Stimulated activated CD4-positive, alpha-beta T cell treated with anti-CD3 and anti-CD28 coated beads, Interleukin-12 subunit alpha, Interleukin-12 subunit beta, amount 100 ng/mL, for 24 hours (primary cell): ENCODE data around the gene HSDL2.

Experiments
- DNase-seq, 2 experiments: peaks; one replicate each; pipeline ENCODE4 v3.0.0-alpha.2; 2020; ENCODE audit warnings: low read depth in 2 of 2

Gene HSDL2

DNA sequence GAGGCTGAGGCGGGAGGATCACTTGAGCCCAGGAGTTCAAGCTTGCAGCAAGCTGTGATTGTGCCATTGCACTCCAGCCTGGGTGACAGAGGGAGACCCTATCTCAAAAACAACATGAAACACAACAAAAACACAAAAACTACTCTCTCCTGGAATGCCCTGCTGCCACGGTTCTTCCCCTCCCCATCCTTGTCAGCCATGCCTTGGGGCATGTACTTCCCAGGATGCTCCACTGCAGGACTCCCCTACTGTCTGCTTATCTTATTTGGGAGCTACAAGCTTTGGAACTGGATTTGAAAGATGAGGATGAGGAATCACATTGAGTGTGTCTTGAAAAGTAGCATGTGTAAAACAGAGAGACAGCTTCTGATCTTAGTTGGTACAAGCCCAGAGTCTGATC, 66.6 kb downstream of the HSDL2 start:
- no peak for DNase-seq

DNA sequence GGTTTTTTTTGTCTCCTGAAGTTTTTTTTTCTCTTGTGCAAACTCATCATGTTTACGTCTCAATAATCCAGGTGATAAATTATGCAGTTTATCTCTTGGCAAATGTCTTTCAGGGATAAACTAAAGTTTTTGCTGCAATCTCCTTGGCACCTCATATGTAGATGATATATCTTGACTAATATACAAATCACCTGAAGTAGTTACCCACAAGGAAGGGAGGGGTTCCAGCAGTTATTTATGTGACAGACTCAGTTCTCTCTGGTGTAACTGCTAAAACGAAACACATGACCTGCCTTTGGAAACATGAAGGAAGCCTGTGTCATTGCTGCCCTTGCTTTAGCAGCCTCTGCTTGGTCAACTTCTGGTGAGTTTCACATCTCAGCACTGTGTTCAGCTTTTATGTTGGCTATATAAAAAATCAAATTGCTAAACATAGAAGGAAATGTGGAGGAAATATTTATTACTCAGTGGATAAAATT, 67.4 kb downstream of the HSDL2 start:
- no peak for DNase-seq

DNA sequence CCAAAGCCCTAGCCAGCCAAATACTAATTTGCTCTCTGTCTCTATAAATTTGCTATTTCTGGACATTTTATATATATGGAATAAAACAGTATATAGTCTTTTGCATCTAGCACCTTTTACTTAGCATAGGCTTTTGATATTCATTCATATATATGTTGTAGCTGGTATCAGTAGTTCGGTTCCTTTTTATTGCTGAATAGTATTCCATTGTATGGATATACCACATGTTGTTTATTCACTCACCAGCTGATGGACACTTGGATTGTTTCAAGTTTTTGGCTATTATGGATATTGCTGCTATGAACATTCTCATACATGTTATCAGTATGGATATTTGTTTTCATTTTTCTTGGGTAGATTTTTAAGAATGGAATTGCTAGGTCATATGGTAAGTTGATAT, 82.9 kb downstream of the HSDL2 start:
- no peak for DNase-seq

DNA sequence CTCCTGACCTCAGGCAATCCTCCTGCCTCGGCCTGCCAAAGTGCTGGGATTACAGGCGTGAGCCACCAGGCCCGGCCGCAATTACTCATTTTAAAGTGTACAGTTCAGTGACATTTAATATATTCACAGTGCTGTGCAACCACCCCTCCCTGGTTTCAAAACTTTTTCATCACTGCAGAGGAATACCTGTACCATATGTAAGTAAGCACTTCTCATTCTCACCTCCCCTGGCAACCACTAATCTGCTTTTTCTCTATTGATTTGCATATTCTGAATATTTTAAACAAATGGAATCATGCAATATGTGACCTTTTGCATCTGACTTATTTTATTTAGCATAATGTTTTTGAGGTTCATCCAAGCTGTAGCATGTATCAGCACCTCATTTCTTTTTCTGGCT, 85.4 kb downstream of the HSDL2 start:
- no peak for DNase-seq

DNA sequence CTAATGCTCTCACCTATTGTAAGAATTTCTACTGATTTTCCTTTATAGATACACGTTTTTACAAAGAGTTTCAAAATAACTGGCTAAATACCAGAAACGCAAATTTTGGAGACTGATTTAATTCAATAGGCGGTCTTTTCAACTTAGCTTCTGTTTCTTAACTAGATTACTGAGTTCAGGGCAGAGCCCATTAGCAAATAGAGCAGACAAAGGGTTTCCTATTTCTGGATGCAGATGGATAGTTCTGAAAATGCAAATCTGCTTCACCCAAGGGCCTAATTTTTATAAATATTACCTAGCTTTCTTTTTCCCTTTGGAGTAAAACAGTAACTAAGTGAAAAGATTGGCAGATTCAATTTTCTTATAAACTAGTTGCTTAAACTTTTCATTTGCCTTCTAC, 93.1 kb downstream of the HSDL2 start:
- DNase-seq: no peak

DNA sequence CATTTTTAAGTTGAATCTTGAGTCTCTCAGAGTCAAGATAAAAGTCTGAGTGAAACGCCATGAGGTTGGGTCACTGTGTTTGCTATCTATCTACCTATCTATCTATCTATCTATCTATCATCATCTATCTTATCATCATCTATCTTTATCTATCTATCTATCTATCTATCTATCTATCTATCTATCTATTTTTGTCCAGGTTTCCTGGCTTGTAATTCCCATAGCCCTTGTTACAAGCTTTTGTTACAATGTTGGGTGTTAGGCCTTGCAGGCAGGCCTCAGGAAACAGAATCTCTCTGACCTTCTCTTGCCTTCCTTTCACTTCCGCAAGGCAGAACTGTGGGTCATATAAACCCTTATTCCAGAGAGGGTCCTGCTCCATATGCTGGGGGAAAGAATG, 94.1 kb downstream of the HSDL2 start:
- DNase-seq: no peak

DNA sequence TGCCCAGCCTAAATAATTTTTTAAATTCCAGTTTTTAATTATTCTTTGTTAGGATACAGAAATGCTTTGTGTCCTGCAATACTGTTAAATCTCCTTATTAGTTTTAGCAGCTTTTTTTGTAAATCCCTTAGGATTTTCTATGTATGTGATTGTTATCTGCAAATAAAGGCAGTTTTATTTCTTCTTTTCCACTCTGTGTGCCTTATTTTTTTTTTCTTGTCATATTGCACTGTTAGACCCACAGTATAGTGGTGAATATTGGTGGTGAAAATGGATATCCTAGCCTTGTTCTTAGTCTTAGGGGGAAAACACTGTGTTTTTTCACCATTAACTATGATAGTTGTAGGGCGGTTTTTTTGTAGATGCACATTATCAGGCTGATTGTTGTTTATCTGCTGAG, 95.4 kb downstream of the HSDL2 start:
- no peak for DNase-seq

DNA sequence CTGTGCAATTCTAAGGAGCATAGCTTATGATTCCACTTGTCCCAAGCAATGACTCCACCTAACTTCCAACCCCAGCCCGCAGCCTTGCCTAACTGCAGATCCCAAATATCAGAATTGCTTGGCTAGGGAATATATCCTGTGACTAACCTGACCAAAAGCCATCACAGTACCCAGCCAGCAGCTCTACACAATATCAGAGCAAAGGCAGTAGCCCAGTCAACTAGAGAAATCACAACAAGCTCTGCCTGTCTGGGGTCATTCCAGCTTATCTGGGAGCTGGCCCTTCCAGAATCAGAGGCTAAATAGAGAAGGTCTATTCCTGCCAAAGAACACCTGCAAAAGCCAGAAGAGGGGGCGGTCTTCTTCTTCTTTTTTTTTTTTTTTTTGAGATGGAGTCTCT, 97.4 kb downstream of the HSDL2 start:
- no peak for DNase-seq

DNA sequence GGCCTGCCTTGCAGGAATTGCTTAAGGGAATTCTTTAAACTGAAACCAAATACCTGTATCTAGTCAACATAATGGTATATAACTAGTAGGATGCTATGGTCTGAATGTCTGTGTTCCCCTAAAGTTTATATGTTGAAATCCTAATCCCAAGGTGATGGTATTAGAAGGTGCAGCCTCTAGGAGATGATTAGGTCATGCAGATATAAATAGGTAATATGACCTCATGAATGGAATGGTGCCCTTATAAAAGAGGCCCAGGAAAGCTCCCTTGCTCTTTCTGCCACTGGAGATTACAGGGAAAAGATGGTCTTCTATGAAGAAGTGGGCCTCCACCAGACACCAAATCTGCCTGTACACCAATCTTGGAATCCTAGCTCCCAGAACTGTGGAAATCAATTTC, 99.3 kb downstream of the HSDL2 start:
- DNase-seq: no peak

DNA sequence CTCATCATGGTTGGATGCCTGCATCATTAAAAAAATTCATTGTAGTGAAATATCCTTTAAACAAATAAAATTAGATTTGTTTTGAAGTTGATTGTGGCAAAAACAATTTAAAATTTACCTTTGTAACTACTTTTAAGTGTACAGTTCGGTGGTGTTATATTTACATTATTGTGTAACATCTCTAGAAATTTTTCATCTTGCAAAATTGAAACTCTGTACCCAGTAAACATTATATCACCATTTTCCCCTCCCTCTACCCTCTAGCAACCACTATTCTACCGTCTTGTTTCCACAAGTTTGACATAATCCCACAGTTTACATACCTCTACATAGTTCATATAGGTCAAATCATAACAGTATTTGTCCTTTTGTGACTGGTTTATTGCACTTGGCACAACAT, 104.7 kb downstream of the HSDL2 start:
- DNase-seq: no peak

DNA sequence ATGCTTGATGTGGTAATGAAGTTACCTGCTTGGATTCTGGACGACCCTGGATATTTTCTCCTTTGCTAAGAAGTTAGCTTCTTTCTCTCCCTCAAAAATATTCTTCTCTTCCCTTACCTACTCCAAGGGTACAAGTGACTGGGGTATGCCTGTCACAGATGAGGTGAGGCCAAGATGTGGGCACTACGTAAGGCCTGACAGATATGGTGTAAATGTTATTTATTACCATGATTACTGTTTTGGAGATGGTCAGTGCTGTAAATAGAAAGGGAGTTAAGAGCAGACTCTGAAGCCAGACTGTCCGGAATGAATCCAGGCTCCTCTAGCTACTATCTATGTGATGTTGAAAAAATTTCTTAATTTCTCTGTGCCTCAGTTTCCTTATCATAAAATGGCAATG, 105.7 kb downstream of the HSDL2 start:
- DNase-seq: no peak

DNA sequence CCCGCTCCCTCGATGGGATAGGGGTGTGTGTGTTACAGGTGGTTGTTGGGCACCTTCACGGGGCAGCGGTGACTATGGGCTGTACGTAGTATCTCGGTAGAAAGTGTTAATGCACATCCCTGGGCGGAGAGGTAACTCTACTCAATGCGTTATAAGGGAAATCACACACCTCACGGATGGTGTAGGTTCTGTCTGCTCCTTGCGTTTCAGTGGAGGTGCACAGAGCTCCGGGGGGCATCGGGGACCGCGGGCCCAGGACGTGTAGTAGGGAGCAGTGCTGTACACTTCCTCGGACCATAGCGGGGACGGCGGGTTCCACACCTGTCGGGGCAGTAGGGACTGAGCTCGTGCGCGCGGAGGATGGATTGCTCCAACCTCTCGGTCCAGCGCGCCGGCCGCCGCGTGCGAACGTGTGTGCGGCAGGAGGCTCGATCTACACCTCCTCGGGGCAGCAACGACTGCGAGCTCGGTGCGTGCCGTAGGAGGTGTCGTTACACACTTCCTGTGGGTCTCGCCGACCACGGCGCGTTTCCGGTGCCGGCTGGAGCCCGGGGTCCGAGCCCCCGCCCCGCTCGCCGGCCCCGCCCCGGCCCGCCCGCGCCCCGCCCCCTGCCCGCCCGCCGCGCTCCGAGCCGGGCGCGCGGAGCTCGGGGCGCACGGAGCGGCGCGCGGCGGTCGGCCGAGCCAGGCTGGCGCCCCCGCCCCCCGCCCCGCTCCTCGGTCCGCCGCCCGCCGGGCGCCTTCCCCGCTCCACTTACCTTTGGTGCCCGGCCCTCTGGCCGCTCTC, 106.5 kb downstream of the HSDL2 start, which contains the start of gene KIAA1958:
KIAA1958 (plus strand) TSS at position 607 of the 787 bp plus-strand sequence. CDS start 87,254 bp downstream, outside the sequence.
- DNase-seq: peak; percentile 78 to 81

DNA sequence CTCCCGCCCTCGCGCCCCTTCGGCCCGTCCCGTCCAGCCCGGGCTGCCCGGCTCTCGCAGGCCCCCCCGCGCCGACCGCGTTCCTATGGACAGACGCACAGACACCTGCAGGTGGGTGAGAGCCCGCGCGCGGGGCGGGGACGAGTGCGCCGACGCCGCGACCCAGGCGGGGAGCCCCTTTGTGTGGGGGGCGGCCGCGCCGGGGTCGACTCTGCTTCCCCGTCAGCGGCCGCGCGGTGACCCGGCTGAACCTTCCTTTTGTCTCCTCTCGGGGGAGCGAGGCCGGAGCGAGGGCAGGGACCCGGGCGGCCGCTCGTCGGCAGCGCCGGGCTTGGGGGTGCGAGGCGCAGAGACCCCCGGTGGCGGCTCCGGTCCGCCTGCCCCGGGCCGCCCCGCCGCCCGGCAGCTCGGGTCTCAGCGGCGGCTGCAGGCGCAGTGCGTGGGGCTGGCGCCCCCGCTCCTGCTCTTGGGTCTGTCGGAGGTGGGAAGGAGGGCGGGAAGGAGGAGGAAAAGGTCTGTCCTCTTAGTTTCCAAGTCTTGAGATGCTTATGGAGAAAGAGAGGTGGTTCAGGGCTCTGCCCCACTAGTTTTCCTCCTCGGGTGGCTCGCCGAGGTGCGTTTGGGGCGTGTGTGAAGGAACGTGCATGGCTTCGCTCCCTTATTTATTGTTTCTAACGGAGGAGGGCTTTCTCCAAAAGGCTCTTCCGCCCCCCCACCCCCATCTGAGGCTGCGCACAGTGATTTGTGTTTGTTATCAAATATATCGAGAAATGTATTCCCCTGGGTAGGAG, 107.3 kb downstream of the HSDL2 start:
- DNase-seq: peak; percentile 17 to 49

DNA sequence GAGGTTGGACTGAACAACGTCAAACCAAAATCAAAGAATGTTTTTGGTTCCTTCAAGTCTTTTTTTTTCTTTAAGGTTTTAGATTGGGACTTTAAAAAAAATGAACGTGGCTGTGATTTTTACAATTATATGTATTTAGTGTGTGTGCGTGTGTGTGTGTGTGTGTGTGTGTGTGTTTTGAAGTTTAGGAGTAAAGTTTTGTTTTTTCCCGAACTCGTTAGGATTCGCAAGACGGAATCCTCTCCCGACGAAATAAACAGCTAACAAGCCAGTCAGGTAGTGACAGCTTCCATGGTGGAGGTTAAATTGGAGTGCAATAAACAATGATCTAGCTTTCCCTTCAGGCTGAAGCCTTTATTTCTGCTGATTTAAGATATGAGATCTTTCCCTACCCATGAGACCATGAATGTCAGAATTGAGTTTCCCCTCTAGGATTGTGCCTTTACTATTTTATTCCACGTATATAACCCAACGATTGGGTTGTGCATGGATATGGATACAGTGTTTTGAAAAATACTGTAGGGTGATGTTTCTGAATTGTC, 108.0 kb downstream of the HSDL2 start:
- no peak for DNase-seq

DNA sequence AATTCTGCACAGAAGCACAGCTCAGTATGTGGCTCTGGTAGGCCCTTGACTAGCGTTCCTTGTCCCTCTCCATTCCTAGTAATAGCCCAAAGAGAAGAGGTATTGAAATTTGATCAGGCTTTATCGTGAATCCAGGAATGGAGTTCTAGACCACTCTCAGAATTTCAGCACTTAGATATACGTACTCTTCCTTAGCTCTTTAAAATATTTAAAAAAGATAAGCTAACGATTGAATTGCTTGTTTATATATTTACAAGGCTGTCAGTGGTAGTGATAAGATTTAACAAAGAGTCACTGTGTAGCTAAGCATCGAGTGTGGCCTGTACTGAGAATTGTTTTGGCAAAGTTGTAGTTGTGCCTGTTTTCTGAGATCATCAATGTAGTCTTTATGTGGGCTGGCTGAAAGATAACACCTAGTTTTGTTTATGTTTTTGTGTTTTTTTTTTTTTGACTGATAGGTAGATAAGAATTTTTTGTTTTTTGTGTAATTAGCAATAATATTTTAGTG, 109.2 kb downstream of the HSDL2 start:
- no peak for DNase-seq

DNA sequence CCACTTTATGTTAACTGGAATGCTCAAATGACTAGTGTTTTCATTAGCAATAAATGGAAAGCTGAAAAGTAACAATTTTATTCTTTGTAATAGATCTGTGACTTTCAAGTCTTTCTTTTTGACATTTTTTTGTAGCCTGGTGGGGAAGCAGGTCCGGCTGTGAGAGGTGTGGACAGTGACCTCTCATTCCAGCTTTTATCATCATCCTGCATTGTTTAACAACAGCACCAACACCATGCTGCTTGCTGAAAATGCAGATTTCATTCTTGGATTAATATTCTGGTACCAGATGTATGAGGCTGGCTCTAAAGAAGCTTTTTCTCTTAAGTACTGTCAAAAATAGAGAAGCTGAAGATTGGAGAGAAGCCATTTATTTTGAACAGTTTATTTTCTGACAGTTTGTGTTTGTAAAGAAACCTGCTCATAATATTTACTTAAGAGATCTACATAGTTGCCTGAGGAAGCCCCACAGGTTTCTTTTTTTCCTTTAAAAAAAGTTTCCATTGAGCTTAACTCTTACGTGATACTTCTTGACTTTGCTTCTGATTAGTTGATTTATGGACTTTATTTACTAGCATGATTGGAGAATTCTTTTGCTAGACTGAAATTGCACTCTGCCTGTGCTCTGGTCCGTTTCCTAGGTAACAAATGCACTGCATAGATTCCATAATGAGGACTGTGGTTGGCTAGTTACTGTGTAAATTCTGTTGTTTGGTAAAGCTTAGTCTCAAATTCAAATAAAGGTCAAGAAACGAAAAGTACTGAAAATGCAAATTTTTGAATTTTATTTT, 110.2 kb downstream of the HSDL2 start:
- no peak for DNase-seq

DNA sequence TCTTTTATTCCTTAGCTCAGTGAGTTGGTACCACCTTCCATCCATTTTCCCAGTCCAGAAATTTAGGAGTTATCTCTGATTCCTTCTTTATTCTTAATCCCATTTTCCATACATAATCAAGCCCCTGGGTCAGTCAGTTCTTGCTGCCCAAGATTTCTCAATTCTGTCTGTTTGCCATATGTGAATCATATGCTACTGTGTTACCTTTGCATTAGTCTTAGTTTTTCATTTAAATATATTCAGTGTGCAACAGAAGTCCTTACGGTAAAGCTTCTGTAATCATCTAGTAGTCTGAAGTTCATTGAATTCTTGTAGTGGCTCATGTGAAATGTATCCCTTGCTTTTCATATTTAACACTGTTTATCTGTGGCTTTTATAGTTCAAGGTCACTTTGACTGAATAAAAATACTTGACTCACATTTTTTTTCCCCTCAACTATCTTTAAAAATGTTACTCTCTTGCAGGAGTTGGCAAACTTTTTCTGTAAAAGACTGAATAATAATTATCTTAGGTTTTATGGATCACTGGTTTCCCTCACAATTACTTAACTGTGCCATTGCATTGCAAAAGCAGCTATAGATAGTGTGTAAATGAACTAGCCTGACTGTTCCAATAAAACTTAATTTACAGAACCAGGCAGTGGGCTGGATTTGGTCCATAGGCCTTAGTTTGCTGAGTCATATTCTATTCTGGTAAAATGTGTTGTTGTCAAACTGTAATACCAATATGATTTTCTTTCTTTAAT, 113.7 kb downstream of the HSDL2 start:
- no peak for DNase-seq

DNA sequence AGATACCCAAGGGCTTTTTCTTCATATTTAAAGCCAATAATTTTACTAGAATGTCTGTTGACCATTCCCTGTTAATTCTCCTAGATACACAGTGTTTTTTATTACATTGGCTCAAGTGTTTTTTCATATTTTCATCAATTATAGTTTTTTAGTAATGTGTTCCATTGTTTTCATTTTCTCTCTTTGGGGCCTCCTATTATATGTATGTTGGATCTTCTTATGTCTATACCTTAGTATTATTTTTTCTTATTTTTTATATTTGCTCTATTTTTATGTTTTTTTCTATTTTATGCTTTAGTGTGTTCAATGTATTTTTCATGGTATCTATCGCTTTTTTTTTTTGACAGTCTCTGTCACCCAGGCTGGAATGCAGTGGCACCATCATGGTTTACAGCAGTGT, 114.2 kb downstream of the HSDL2 start:
- no peak for DNase-seq

DNA sequence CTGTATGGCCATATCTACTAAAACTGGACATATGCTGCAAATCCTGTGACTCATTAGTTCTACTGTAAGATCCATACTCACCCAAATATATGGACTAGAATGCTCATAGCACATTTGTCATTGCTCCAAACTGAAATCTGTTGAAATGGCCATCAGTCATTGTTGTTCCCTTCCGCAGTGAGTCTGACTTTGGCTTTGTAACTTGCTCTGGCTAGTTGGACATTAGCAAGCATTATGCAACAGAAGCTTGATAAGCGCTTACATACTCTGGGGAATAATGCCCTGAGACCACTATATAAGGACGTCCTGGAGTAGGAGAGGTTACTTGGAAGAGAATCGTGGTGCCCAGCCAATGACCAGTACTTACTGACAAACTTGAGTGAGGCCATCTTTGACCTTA, 115.7 kb downstream of the HSDL2 start:
- no peak for DNase-seq

DNA sequence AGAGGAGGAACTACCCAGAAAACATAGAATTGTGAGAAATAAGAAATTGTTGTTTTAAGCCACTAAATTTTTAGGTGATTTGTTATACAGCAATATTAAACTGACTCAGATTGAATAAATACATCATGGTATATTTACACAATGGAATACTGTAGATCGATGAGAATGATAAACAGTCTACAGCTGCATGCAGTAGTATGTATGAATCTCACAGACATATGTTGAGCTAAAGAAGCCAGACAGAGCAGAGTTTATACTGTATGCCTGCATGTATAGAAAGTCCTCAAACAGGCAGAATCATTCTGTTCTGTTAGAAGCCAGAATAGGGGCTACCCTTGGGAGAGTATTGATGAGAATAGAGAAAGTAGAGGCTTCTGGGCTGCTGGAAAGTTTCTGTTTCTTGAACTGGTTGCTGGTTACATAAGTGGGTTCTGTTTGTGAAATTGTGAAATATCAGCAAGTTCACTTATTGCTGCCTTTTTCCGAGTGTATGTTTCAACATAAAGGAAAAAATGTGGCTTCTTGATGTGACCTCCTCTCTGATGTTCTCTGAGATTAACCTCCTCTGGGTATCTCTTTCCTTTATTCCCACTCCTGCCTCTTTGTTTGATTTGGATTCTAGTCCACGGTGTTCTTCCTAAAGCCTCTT, 116.3 kb downstream of the HSDL2 start:
- no peak for DNase-seq
